HepG2 (cell line): ENCODE results near the gene USF2. TPM values are rescaled to one million over a fixed set of nuclear protein-coding genes. Genes with fewer than 3 reads are reported as not detected.

Source experiments
- ATAC-seq: fragments of 200-7000 bp; cut with Tn5 transposase; 3 replicates; pipeline ENCODE4 v1.9.1; 2020; ENCODE audit warnings: mild to moderate bottlenecking, moderate library complexity
- BruUV-seq: library from RNA; stranded (reverse); fragments of 400-500 nt; replicated peaks from 2 replicates; lab custom pipeline; 2021; lab: Mats Ljungman, UMichigan
- CTCF ChIA-PET: fragments of 300-600 bp; formaldehyde crosslinking; extraction: SDS; loops from one replicate; lab custom pipeline; 2021; ENCODE audit warnings: low total read pairs, inconsistent platforms, low intra/inter-chr PET ratio; lab: Yijun Ruan, JAX
- POLR2A ChIA-PET: fragments of 350-600 bp; sonication (Branson Sonifier 250); formaldehyde crosslinking; loops from one replicate; lab custom pipeline; 2020; ENCODE audit warnings: antibody characterized with exemption, inconsistent platforms; lab: Yijun Ruan, JAX
- DNase-seq: peaks from one replicate; pipeline ENCODE4 v3.0.0-alpha.2; 2015; ENCODE audit warnings: low spot score
- FAIRE-seq: peaks from 3 replicates; lab custom pipeline; 2011; peaks lifted over from hg19 to GRCh38; lab: Jason Lieb, UNC
- H2AFZ ChIP-seq: one replicate; pipeline ENCODE4 v1.6.1; 2011; ENCODE audit warnings: low read length, inconsistent platforms
- H3K27ac ChIP-seq: fragments of 300-600 bp; 3 replicates; pipeline ENCODE4 v1.8.0; 2011; ENCODE audit warnings: mixed run types, mild to moderate bottlenecking, mixed read lengths, low read length, inconsistent platforms; ENCODE audit not compliant: insufficient read depth; ENCODE audit errors: extremely low read length
- H3K27me3 ChIP-seq, 2 experiments: fragments of 200-600 bp in 1 of 2; 2 replicates in 1 of 2; 3 replicates in 1 of 2; pipeline versions ENCODE4 v1.6.0 to v1.8.0; 2011; ENCODE audit warnings: low read length in 2 of 2, mild to moderate bottlenecking in 2 of 2, moderate library complexity in 2 of 2, inconsistent platforms in 1 of 2; ENCODE audit not compliant: insufficient read depth in 2 of 2, control insufficient read depth in 1 of 2
- H3K36me3 ChIP-seq, 2 experiments: fragments of 200-600 bp in 1 of 2; replicated peaks in 1 of 2; 2 replicates in 1 of 2; 3 replicates in 1 of 2; pipeline versions ENCODE4 v1.5.1 to v1.8.0; 2011; ENCODE audit warnings: low read length in 2 of 2, inconsistent platforms in 1 of 2; ENCODE audit not compliant: insufficient read depth in 2 of 2, control insufficient read depth in 1 of 2
- H3K4me1 ChIP-seq: 2 replicates; pipeline ENCODE4 v1.5.1; 2012; ENCODE audit warnings: low read length, inconsistent platforms; ENCODE audit not compliant: insufficient read depth
- H3K4me2 ChIP-seq: 2 replicates; pipeline ENCODE4 v1.6.0; 2011; ENCODE audit warnings: low read depth, low read length, inconsistent platforms
- H3K4me3 ChIP-seq, 3 experiments: fragments of 200-600 bp in 1 of 3; sonication (generic), shearing (Covaris generic) in 1 of 3; replicated peaks in 1 of 3; 2 replicates each; pipeline ENCODE4 v1.5.1; 2011 to 2016; ENCODE audit warnings: low read length in 3 of 3, inconsistent platforms in 2 of 3, low read depth in 2 of 3, mild to moderate bottlenecking in 2 of 3, control low read depth in 1 of 3, mixed read lengths in 1 of 3; ENCODE audit not compliant: insufficient read depth in 1 of 3
- H3K79me2 ChIP-seq: one replicate; pipeline ENCODE4 v1.6.1; 2011; ENCODE audit warnings: low read length, inconsistent platforms; ENCODE audit not compliant: insufficient read depth
- H3K9ac ChIP-seq: 2 replicates; pipeline ENCODE4 v1.6.0; 2011; ENCODE audit warnings: mild to moderate bottlenecking, low read depth, low read length, inconsistent platforms; ENCODE audit not compliant: insufficient read depth
- H3K9me3 ChIP-seq: 2 replicates; pipeline ENCODE4 v1.5.1; 2012; ENCODE audit warnings: mild to moderate bottlenecking, low read length
- H4K20me1 ChIP-seq: 2 replicates; pipeline ENCODE4 v1.6.0; 2011; ENCODE audit warnings: inconsistent platforms, mild to moderate bottlenecking, low read length, moderate library complexity; ENCODE audit not compliant: insufficient read depth
- HMG20B ChIP-seq: conservative IDR thresholded peaks from 2 replicates; pipeline ENCODE4 v1.6.1; 2016; ENCODE audit warnings: missing genetic modification reagents, missing compliant biosample characterization
- HMGA1 ChIP-seq: sonication (generic); formaldehyde crosslinking; conservative IDR thresholded peaks from 2 replicates; pipeline ENCODE4 v1.4.0; 2020; ENCODE audit warnings: missing genetic modification reagents
- HNF1A ChIP-seq, 2 experiments: sonication (generic) in 1 of 2; formaldehyde crosslinking in 1 of 2; IDR thresholded peaks; 2 replicates each; pipeline versions ENCODE4 v1.4.0 to v1.6.1; 2016 to 2020; ENCODE audit warnings: borderline replicate concordance in 1 of 2, low read depth in 1 of 2, mild to moderate bottlenecking in 1 of 2, missing genetic modification reagents in 1 of 2
- KMT2A ChIP-seq: sonication (generic); formaldehyde crosslinking; IDR thresholded peaks from 2 replicates; pipeline ENCODE4 v1.4.0; 2020; ENCODE audit warnings: missing genetic modification reagents
- PTBP1 ChIP-seq: fragments of 200-400 bp; formaldehyde crosslinking; IDR thresholded peaks from 2 replicates; pipeline ENCODE4 v1.6.1; 2018; ENCODE audit warnings: low read length, low read depth; ENCODE audit not compliant: poor library complexity, severe bottlenecking
- RBAK ChIP-seq: sonication (generic); formaldehyde crosslinking; IDR thresholded peaks from 2 replicates; pipeline ENCODE4 v1.5.1; 2020; ENCODE audit warnings: mild to moderate bottlenecking, missing genetic modification reagents
- SKI ChIP-seq: fragments of 450-650 bp; IDR thresholded peaks from one replicate; pipeline ENCODE4 v1.6.1; 2018; ENCODE audit warnings: mild to moderate bottlenecking; ENCODE audit not compliant: partially characterized antibody
- ZNF17 ChIP-seq: sonication (generic); formaldehyde crosslinking; IDR thresholded peaks from 2 replicates; pipeline ENCODE4 v1.5.0; 2020; ENCODE audit warnings: mild to moderate bottlenecking, missing genetic modification reagents
- ZNF337 ChIP-seq: sonication (generic); formaldehyde crosslinking; IDR thresholded peaks from 2 replicates; pipeline ENCODE4 v1.5.1; 2020; ENCODE audit warnings: missing genetic modification reagents, low read depth, mild to moderate bottlenecking, borderline replicate concordance
- WGBS: methylation state at CpG from one replicate; pipeline ENCODE4 v1.1.6; 2017; ENCODE audit warnings: low lambda C conversion rate; 5-methylcytosine and 5-hydroxymethylcytosine counted together
- in situ Hi-C: cut with HindIII; loops from 2 replicates; pipeline ENCODE4 v1.10.0; 2017; ENCODE audit warnings: low pct_unique_long_range_greater_than_20kb; ENCODE audit not compliant: extremely low pct_ligation_motif_present
- intact Hi-C: fragments of 100-400 bp; cut with micrococcal nuclease; formaldehyde crosslinking; loops from one replicate; pipeline ENCODE4 v1.10.0; 2022; ENCODE audit not compliant: unreplicated experiment
- polyA plus RNA-seq, 8 experiments: library from polyadenylated mRNA; depleted of rRNA in 3 of 8; stranded (reverse) in 7 of 8; unstranded in 1 of 8; fragments of >200 nt; fragmentation: Illumina TruSeq in 4 of 8; extraction: Trizol in 4 of 8; gene quantifications; 2 replicates each; pipeline versions ENCODE4 v1.2.1 to v1.2.3, GENCODE V29; 2011 to 2016; ENCODE audit warnings: low read depth in 4 of 8, missing spikeins in 1 of 8, mixed read lengths in 1 of 8; ENCODE audit not compliant: insufficient read depth in 1 of 8
- total RNA-seq, 5 experiments: library from RNA; depleted of rRNA; stranded (reverse); fragments of >200 nt; fragmentation: Illumina TruSeq; extraction: Trizol; gene quantifications; 2 replicates each; pipeline ENCODE4 v1.2.3, GENCODE V29; 2016; ENCODE audit warnings: low read depth in 1 of 5
- TF ChIP-seq, protein P1 (sequence below): sonication (generic); formaldehyde crosslinking; IDR thresholded peaks from 2 replicates; pipeline ENCODE4 v1.8.0; 2022; ENCODE audit warnings: low read depth, missing genetic modification reagents
- TF ChIP-seq, protein P2 (sequence below): IDR thresholded peaks from 2 replicates; pipeline ENCODE4 v1.6.1; 2016; ENCODE audit warnings: missing compliant biosample characterization, missing genetic modification reagents, borderline replicate concordance

The USF2 gene
- total and polyA plus RNA-seq, 2 of the 13 experiments (the other 11 are each of a cell fraction or from before 2014, with no cell fraction given), result 54.9 to 106 TPM

- Histone ChIP-seq H4K20me1 (peaks cover 3% of the 10 kb centered on the region; the same call in 1 of the 2 replicates), H3K4me1 (peaks cover 56% of the 10 kb centered on the region), H3K27ac (no peak overlapping the region), H3K36me3 (peaks cover 7 to 29% of the 10 kb centered on the region in 2 experiments; a peak in 3 of 5 replicates), H3K9me3 (no peaks in the 10 kb centered on the region), H3K9ac (no peak overlapping the region), H3K4me3 (no peak overlapping the region), H2AFZ (no peak overlapping the region), H3K79me2 (peaks cover 24% of the 10 kb centered on the region), H3K4me2 (no peak overlapping the region), H3K27me3 (no peaks in the 10 kb centered on the region; a peak in 1 of 5 replicates)
- BruUV-seq, result no TSS peak
- intact Hi-C loops (no loop called here), in situ Hi-C loops (no loop called here)
- FAIRE-seq (no peak), ATAC-seq (no peak), DNase-seq (no peak)
- ChIA-PET CTCF (no interaction called here), POLR2A (no interaction called here)
- TF ChIP-seq, protein P1, sequence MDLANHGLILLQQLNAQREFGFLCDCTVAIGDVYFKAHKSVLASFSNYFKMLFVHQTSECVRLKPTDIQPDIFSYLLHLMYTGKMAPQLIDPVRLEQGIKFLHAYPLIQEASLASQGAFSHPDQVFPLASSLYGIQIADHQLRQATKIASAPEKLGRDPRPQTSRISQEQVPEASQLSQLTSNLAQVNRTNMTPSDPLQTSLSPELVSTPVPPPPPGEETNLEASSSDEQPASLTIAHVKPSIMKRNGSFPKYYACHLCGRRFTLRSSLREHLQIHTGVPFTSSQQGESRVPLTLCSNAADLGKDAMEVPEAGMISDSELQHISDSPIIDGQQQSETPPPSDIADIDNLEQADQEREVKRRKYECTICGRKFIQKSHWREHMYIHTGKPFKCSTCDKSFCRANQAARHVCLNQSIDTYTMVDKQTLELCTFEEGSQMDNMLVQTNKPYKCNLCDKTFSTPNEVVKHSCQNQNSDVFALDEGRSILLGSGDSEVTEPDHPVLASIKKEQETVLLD (CRISPR knock-in tag), result no peak
- TF ChIP-seq HNF1A (IDR thresholded peaks at IDR 0.05; ENCODE audit: low read depth), result no peak
- no peak for TF ChIP-seq HNF1A (CRISPR knock-in tag; IDR thresholded peaks at IDR 0.05; ENCODE audit: borderline replicate concordance)
- no peak for TF ChIP-seq HMG20B (CRISPR knock-in tag)
- TF ChIP-seq HMGA1, result no peak
- TF ChIP-seq, protein P2, sequence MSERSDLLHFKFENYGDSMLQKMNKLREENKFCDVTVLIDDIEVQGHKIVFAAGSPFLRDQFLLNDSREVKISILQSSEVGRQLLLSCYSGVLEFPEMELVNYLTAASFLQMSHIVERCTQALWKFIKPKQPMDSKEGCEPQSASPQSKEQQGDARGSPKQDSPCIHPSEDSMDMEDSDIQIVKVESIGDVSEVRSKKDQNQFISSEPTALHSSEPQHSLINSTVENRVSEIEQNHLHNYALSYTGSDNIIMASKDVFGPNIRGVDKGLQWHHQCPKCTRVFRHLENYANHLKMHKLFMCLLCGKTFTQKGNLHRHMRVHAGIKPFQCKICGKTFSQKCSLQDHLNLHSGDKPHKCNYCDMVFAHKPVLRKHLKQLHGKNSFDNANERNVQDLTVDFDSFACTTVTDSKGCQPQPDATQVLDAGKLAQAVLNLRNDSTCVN (CRISPR knock-in tag), result no peak
- TF ChIP-seq KMT2A (CRISPR knock-in tag), result no peak
- TF ChIP-seq PTBP1, result no peak
- TF ChIP-seq SKI, result no peak
- no peak for TF ChIP-seq ZNF337 (CRISPR knock-in tag)
- TF ChIP-seq RBAK (CRISPR knock-in tag), result no peak
- no peak for TF ChIP-seq ZNF17
- 83% methylated on average over 1 of the region's 2 CpGs for WGBS
These were observed 17.3 kb upstream of the USF2 start for GRCh38 chr19:35251456-35251855.
